Memory B cell (primary cell): ENCODE results near the gene TMEM106C.

Experiments used
- ATAC-seq: fragments of 150-1000 bp; cut with Tn5 transposase; 2 replicates; pipeline ENCODE4 v1.10.0; 2021; ENCODE audit warnings: low read depth, mild to moderate bottlenecking, moderate library complexity
- DNase-seq, 2 donors: peaks; one replicate each; pipeline ENCODE4 v3.0.0; 2022; ENCODE audit warnings: low spot score in 2 of 2
- H3K27ac Mint-ChIP-seq: one replicate; pipeline ENCODE4 v1.8.0; 2022; ENCODE audit warnings: mild to moderate bottlenecking, moderate library complexity, mixed read lengths
- H3K27me3 Mint-ChIP-seq: one replicate; pipeline ENCODE4 v1.8.0; 2022; ENCODE audit warnings: mixed read lengths
- H3K36me3 Mint-ChIP-seq: one replicate; pipeline ENCODE4 v1.8.0; 2022; ENCODE audit warnings: mild to moderate bottlenecking, mixed read lengths
- H3K4me1 Mint-ChIP-seq: one replicate; pipeline ENCODE4 v1.8.0; 2022; ENCODE audit warnings: mixed read lengths
- H3K4me3 Mint-ChIP-seq: one replicate; pipeline ENCODE4 v1.8.0; 2022; ENCODE audit warnings: mild to moderate bottlenecking, moderate library complexity, mixed read lengths
- H3K9me3 Mint-ChIP-seq: one replicate; pipeline ENCODE4 v1.8.0; 2022; ENCODE audit warnings: mixed read lengths

TMEM106C gene

GRCh38 chr12:47979686-47980085, 16.3 kb downstream of the TMEM106C start:
- Mint-ChIP-seq H3K4me1 (peaks cover 5% of the 10 kb centered on the region), H3K27me3 (peaks cover 11% of the 10 kb centered on the region), H3K9me3 (no peaks in the 10 kb centered on the region), H3K27ac (no peak overlapping the region), H3K36me3 (peaks cover 1% of the 10 kb centered on the region), H3K4me3 (no peak overlapping the region)
- DNase-seq = no peak
- ATAC-seq = no peak

GRCh38 chr12:47980197-47980596, 16.8 kb downstream of the TMEM106C start:
- Mint-ChIP-seq H3K36me3 (peaks cover 1% of the 10 kb centered on the region), H3K27me3 (peaks cover 11% of the 10 kb centered on the region), H3K9me3 (no peaks in the 10 kb centered on the region), H3K27ac (no peak overlapping the region), H3K4me3 (no peak overlapping the region), H3K4me1 (peaks cover 5% of the 10 kb centered on the region)
- ATAC-seq (no peak), DNase-seq (no peak)

DNA sequence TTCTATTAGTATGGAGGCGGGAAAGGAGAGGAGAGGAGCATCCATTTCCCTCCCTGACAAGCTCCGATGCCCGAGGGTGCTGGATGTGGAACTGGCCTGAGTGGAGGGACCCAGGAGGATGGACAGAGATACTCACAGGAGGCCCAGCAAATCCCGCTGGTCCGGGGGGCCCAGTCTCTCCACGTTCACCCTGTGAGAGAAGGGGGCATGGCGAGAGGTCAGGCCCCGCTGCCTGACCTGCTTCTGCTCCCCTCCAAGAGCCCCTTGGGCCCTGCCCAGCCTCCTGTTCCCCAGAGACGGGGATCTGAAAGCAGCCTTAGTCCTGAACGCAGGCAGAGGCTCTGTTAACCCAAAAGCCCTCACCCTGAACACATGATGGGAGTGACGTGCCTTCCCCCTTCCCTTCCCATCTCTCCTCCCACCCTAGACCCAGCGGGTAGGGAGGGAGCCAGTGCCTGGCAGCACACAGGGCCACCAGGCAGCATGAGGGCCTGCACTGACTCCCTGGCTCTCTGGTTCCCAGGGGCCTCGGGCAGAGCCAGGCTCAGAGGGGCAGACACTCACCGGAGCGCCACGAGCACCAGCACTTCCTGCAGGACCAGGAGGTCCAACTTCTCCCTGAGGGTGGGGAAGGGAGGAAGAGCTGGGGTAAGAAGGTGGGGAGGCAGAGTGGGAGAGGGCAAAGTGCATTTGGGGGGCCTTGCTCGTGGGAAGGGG, 17.5 kb downstream of the TMEM106C start:
- Mint-ChIP-seq H3K4me3 (no peak overlapping the region), H3K27me3 (peaks cover 11% of the 10 kb centered on the region), H3K9me3 (no peaks in the 10 kb centered on the region), H3K36me3 (peaks cover 1% of the 10 kb centered on the region), H3K27ac (no peak overlapping the region), H3K4me1 (peaks cover 5% of the 10 kb centered on the region)
- ATAC-seq (no peak), DNase-seq (no peak)

DNA sequence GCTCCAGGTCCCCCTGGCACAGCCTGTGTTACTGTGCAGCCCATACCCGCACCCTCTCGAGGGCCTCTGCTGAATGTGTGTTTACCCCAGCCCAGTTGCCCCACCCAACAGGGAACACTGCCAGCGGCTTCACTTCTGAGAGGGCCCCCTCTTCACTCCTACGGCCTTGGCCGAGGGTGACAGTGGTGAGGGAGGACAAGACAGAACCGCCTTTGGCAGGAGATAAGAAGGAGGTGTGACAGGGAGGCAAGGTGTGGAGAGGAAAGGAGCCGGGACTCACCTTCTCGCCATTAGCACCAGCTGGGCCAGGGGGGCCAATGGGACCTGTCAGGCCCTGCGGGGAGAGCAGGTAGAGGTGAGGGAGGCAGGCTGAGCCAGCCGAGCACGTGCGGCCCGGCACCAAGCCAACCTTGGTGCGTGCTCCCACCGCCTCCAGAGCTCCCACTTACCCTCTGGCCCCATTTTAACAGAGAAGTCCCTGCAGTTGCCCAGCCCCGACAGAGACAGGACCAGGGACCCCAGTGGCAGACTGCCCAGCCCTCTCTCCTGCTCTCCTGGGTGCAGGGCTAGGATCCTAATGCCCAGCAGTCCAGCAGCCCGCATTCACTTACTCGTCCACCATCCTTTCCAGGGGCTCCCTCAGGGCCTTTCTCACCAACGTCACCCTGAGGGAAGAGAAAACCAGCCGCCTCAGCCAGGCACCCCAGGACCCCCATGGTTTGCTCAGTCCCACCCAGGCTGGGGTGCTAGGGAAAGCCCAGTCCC, 18.3 kb downstream of the TMEM106C start:
- Mint-ChIP-seq H3K27me3 (peaks cover 11% of the 10 kb centered on the region), H3K36me3 (peaks cover 1% of the 10 kb centered on the region), H3K27ac (no peak overlapping the region), H3K9me3 (no peaks in the 10 kb centered on the region), H3K4me1 (peaks cover 7% of the 10 kb centered on the region), H3K4me3 (no peak overlapping the region)
- DNase-seq = no peak
- no peak for ATAC-seq

GRCh38 chr12:47982311-47982710, 18.9 kb downstream of the TMEM106C start:
- no peak for DNase-seq
- ATAC-seq = no peak
- Mint-ChIP-seq H3K36me3 (peaks cover 1% of the 10 kb centered on the region), H3K4me3 (no peak overlapping the region), H3K27me3 (peaks cover 11% of the 10 kb centered on the region), H3K9me3 (no peaks in the 10 kb centered on the region), H3K27ac (no peak overlapping the region), H3K4me1 (peaks cover 7% of the 10 kb centered on the region)

GRCh38 chr12:47982770-47983169, 19.4 kb downstream of the TMEM106C start:
- no peak for DNase-seq
- Mint-ChIP-seq H3K4me1 (peaks cover 4% of the 10 kb centered on the region), H3K36me3 (no peaks in the 10 kb centered on the region), H3K4me3 (no peak overlapping the region), H3K27me3 (peaks cover 11% of the 10 kb centered on the region), H3K27ac (no peak overlapping the region), H3K9me3 (no peaks in the 10 kb centered on the region)
- no peak for ATAC-seq

DNA sequence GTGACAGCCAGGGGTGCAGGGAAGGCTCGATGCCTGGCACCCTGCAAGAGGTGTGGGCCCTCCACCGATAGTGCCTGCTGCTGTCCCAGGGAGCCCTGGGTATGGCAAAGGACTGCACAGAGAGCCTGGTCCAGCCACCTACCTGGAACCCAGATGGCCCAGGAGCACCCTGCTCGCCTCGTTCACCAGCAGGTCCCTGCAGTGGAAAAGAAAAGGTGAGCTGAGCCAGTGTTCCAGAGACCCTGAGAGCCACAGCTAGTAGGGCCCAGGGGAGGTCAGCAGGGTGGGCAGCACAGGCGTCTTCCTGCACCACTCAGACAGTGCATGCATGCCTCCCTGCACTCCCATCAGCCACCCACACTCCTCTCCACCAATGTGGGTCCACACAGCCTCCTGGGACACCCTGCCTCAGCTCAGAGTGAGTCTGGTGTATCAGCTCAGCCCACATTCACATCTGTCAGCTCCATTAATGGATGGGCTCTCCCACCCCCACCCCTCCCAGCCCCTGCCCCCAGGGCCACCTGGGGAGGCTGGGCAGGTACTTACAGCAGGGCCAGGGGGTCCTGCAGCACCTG, 20.2 kb downstream of the TMEM106C start:
- Mint-ChIP-seq H3K4me1 (peaks cover 5% of the 10 kb centered on the region), H3K9me3 (no peaks in the 10 kb centered on the region), H3K27me3 (peaks cover 11% of the 10 kb centered on the region), H3K4me3 (no peak overlapping the region), H3K36me3 (no peaks in the 10 kb centered on the region), H3K27ac (no peak overlapping the region)
- DNase-seq (no peak), ATAC-seq (no peak)

DNA sequence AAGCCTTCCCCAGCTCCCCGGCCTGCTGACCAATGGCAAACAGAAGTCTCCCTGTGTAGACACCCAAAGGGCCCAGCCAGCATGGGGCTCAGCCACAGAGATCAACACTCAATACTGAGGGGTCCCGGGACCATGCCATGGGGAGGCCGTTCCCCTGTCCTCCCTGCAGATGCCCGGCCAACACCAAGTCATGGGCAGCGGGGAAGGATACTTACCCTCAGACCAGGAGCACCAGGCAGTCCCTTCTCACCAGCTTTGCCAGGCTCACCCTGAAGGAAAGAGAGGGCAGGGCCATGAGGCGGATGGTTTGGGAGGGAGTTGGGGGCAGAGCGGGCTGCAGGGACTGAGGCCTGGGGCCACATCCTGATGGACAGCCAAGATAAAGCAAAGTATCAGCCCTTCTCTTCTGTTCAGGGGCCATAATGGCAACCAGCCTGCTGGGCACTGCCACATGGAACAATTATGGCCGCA, 21.0 kb downstream of the TMEM106C start:
- peaks cover 7% of the 10 kb centered on the region for H3K27me3 Mint-ChIP-seq
- H3K36me3 Mint-ChIP-seq = no peaks in the 10 kb centered on the region
- H3K4me3 Mint-ChIP-seq = no peak overlapping the region
- no peak overlapping the region for H3K27ac Mint-ChIP-seq
- peaks cover 7% of the 10 kb centered on the region for H3K4me1 Mint-ChIP-seq
- H3K9me3 Mint-ChIP-seq = no peaks in the 10 kb centered on the region
- no peak for ATAC-seq
- DNase-seq = no peak

- Mint-ChIP-seq H3K27me3 (peaks cover 1% of the 10 kb centered on the region), H3K9me3 (no peaks in the 10 kb centered on the region)
- DNase-seq = no peak
Observed at GRCh38 chr12:47985596-47986290, 22.3 kb downstream of the TMEM106C start.

GRCh38 chr12:47986291-47986660, 22.9 kb downstream of the TMEM106C start:
- no peak for ATAC-seq
- Mint-ChIP-seq H3K4me3 (no peak overlapping the region), H3K4me1 (peaks cover 23% of the 10 kb centered on the region), H3K27me3 (peaks cover 1% of the 10 kb centered on the region), H3K27ac (no peak overlapping the region), H3K9me3 (no peaks in the 10 kb centered on the region), H3K36me3 (no peaks in the 10 kb centered on the region)
- DNase-seq = no peak

More at GRCh38 chr12:47985596-47986290, 22.3 kb downstream of the TMEM106C start:
- no peak for ATAC-seq
- Mint-ChIP-seq H3K4me3 (no peak overlapping the region), H3K27ac (no peak overlapping the region), H3K4me1 (peaks cover 21% of the 10 kb centered on the region), H3K36me3 (no peaks in the 10 kb centered on the region)

DNA sequence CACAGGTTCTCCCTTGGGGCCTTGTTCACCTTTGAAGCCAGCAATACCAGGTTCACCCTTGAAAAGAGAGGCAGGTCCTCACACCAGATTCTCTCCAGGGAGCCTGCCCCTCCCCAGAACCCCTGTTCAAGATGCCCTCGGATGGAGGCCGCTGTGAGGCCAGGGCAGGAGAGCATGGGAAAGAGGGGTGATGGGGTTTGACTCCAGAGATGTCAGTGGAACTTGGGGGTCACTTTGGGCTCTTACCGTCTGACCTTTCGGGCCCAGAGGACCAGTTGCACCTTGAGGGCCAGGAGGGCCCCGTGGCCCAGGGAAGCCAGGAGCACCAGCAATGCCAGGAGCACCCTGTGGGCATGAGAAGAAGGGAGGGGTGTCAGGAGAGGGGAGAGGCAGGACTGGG, 23.4 kb downstream of the TMEM106C start:
- Mint-ChIP-seq H3K4me1 (peaks cover 23% of the 10 kb centered on the region), H3K4me3 (no peak overlapping the region), H3K27me3 (peaks cover 1% of the 10 kb centered on the region), H3K27ac (no peak overlapping the region), H3K9me3 (no peaks in the 10 kb centered on the region), H3K36me3 (no peaks in the 10 kb centered on the region)
- DNase-seq = no peak
- no peak for ATAC-seq

- H3K4me3 Mint-ChIP-seq = no peak overlapping the region
- peak overlapping the region; percentile 85 for H3K27ac Mint-ChIP-seq
- no peaks in the 10 kb centered on the region for H3K36me3 Mint-ChIP-seq
- peaks cover 23% of the 10 kb centered on the region for H3K4me1 Mint-ChIP-seq
- ATAC-seq = no peak
- no peaks in the 10 kb centered on the region for H3K27me3 Mint-ChIP-seq
- no peak for DNase-seq
- no peaks in the 10 kb centered on the region for H3K9me3 Mint-ChIP-seq
Observed at GRCh38 chr12:47987411-47988072, 24.1 kb downstream of the TMEM106C start.

- DNase-seq = no peak
- Mint-ChIP-seq H3K4me1 (peaks cover 23% of the 10 kb centered on the region), H3K4me3 (no peak overlapping the region), H3K36me3 (no peaks in the 10 kb centered on the region), H3K9me3 (no peaks in the 10 kb centered on the region), H3K27ac (peak overlapping the region; percentile 85), H3K27me3 (no peaks in the 10 kb centered on the region)
- no peak for ATAC-seq
Observed at GRCh38 chr12:47988073-47989022, 25.0 kb downstream of the TMEM106C start.
